ENCODE results near the gene RARB. TPM values are rescaled to one million over a fixed set of nuclear protein-coding genes. Genes with fewer than 3 reads are reported as not detected.

Gene RARB
- total and polyA plus RNA-seq, 2 experiments from 2014 or later: 0.14 to 0.42 TPM

DNA sequence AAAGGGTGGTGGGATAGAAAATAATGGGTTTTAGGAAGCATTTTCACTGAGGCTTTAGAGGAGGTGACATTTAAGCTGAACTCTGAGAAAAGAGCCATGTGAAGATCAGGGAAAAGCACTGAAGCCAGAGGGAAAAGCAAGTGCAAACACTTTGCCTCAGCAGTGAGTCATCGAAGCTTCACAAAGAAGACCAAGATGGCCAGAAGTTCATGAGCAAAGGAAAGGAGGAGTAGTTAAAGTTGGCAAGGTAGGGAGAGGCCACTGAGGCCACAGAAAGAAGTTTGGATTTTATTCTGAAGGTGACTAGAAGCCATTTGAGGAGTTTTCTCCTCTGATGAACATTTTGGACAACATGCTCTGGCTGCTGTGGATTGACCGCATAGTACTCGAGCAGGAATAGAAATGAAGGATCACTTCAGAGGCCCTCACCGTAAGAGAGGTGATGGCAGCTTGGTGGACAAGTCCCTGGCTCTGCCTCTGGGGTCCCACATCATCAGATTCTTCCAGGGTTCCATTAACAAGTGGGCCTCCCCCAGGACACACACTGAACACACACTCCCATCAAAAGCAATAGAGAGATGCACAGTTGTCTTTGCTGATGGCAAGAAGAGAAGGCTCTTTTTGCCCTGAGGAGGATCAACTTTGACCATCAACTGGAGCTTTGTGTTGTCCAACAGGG is 161.2 kb downstream of the RARB start:
- Histone ChIP-seq H3K79me2 (replicated peaks; ENCODE audit: insufficient read depth) (no peaks in the 10 kb centered on the region), H4K20me1 (replicated peaks; ENCODE audit: insufficient read depth) (no peaks in the 10 kb centered on the region), H3K4me2 (no peak overlapping the region), H3K36me3 (ENCODE audit: insufficient read depth) (no peaks in the 10 kb centered on the region), H3K4me1 (ENCODE audit: insufficient read depth) (no peaks in the 10 kb centered on the region), H2AFZ (no peak overlapping the region), H3K27ac (ENCODE audit: low read depth) (no peak overlapping the region), H3K27me3 (ENCODE audit: insufficient read depth) (no peaks in the 10 kb centered on the region), H3F3A (replicated peaks; ENCODE audit: low read depth) (no peaks in the 10 kb centered on the region), H3K9me2 (ENCODE audit: insufficient read depth) (no peaks in the 10 kb centered on the region), H3K4me3 (no peak overlapping the region)
- no peak for DNase-seq (ENCODE audit: low spot score)
- no peak overlapping the region for H3K4me3 Mint-ChIP-seq
- TF ChIP-seq POLR2AphosphoS5 (IDR thresholded peaks at IDR 0.05; ENCODE audit: low read depth) (no peak), CREB1 (CRISPR knock-in tag; IDR thresholded peaks at IDR 0.05; ENCODE audit: low read depth) (no peak), EZH2phosphoT487 (IDR thresholded peaks at IDR 0.05; ENCODE audit: unreplicated experiment) (no peak), ZNF114 (CRISPR knock-in tag; IDR thresholded peaks at IDR 0.05) (no peak), STAT1 (IDR thresholded peaks at IDR 0.05; ENCODE audit: unreplicated experiment) (no peak), JUNB (IDR thresholded peaks at IDR 0.05; ENCODE audit: unreplicated experiment) (no peak), CTCF (conservative IDR thresholded peaks at IDR 0.05; ENCODE audit: low read depth in 2 of 2) (no peak), NANOG (IDR thresholded peaks at IDR 0.05; ENCODE audit: borderline replicate concordance) (no peak), EZH2 (IDR thresholded peaks at IDR 0.05; ENCODE audit: low read depth, unreplicated experiment) (no peak)
- TF ChIP-seq, protein P1, sequence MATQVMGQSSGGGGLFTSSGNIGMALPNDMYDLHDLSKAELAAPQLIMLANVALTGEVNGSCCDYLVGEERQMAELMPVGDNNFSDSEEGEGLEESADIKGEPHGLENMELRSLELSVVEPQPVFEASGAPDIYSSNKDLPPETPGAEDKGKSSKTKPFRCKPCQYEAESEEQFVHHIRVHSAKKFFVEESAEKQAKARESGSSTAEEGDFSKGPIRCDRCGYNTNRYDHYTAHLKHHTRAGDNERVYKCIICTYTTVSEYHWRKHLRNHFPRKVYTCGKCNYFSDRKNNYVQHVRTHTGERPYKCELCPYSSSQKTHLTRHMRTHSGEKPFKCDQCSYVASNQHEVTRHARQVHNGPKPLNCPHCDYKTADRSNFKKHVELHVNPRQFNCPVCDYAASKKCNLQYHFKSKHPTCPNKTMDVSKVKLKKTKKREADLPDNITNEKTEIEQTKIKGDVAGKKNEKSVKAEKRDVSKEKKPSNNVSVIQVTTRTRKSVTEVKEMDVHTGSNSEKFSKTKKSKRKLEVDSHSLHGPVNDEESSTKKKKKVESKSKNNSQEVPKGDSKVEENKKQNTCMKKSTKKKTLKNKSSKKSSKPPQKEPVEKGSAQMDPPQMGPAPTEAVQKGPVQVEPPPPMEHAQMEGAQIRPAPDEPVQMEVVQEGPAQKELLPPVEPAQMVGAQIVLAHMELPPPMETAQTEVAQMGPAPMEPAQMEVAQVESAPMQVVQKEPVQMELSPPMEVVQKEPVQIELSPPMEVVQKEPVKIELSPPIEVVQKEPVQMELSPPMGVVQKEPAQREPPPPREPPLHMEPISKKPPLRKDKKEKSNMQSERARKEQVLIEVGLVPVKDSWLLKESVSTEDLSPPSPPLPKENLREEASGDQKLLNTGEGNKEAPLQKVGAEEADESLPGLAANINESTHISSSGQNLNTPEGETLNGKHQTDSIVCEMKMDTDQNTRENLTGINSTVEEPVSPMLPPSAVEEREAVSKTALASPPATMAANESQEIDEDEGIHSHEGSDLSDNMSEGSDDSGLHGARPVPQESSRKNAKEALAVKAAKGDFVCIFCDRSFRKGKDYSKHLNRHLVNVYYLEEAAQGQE (IDR thresholded peaks at IDR 0.05; ENCODE audit: unreplicated experiment): no peak
- peaks cover 4% of the 10 kb centered on the region for H3K27me3 Mint-ChIP-seq (ENCODE audit: insufficient read depth, low read depth, poor library complexity)
- H3K4me1 Mint-ChIP-seq: peaks cover 7% of the 10 kb centered on the region; the same call in 2 of the 3 replicates
- H3K36me3 Mint-ChIP-seq (ENCODE audit: low read depth): no peaks in the 10 kb centered on the region
- H3K9me3 Mint-ChIP-seq: no peaks in the 10 kb centered on the region; the same call in 2 of the 3 replicates
- ATAC-seq: no peak
- H3K27ac Mint-ChIP-seq: no peak overlapping the region

Data from GM23338 (cell line).